Tibial nerve (tissue), 4 donors: ENCODE data around the gene TGFBI. TPM values are rescaled to one million over a fixed set of nuclear protein-coding genes. Genes with fewer than 3 reads are reported as not detected.

Experiments used
- DNase-seq, 2 donors: peaks; one replicate each; pipeline ENCODE4 v3.0.0-alpha.2; 2019; ENCODE audit warnings: low spot score in 2 of 2
- H3K27ac ChIP-seq, 4 donors: fragments of 200-600 bp; sonication (generic) in 3 of 4; one replicate each; pipeline ENCODE4 v1.5.1; 2017 to 2019; ENCODE audit warnings: mild to moderate bottlenecking in 1 of 4
- H3K27me3 ChIP-seq, 2 donors: fragments of 200-600 bp; sonication (generic) in 1 of 2; one replicate each; pipeline versions ENCODE4 v1.5.1 to v1.6.0; 2017 to 2019
- H3K36me3 ChIP-seq, 3 donors: fragments of 200-600 bp; sonication (generic); one replicate each; pipeline ENCODE4 v1.5.1; 2018 to 2019
- H3K4me1 ChIP-seq, 4 donors: fragments of 200-600 bp; sonication (generic) in 3 of 4; one replicate each; pipeline ENCODE4 v1.5.1; 2017 to 2019
- H3K4me3 ChIP-seq, 4 donors: fragments of 200-600 bp; sonication (generic) in 3 of 4; one replicate each; pipeline ENCODE4 v1.5.1; 2017 to 2019; ENCODE audit warnings: mild to moderate bottlenecking in 1 of 4, moderate library complexity in 1 of 4
- H3K9me3 ChIP-seq, 4 donors: fragments of 200-600 bp; sonication (generic) in 3 of 4; one replicate each; pipeline ENCODE4 v1.5.1; 2017 to 2019
- CTCF ChIP-seq, 5 experiments: fragments of 200-600 bp in 3 of 5; fragments of 450-650 bp in 2 of 5; sonication (generic) in 3 of 5; IDR thresholded peaks; one replicate each; pipeline ENCODE4 v1.5.1; 2016 to 2019; ENCODE audit warnings: antibody characterized with exemption in 5 of 5, mild to moderate bottlenecking in 3 of 5, moderate library complexity in 2 of 5
- EP300 ChIP-seq, 2 donors: sonication (generic); formaldehyde crosslinking; IDR thresholded peaks; one replicate each; pipeline ENCODE4 v1.6.1; 2017; ENCODE audit warnings: antibody characterized with exemption in 2 of 2, mild to moderate bottlenecking in 1 of 2
- POLR2A ChIP-seq, 2 donors: fragments of 450-650 bp; IDR thresholded peaks; one replicate each; pipeline ENCODE4 v1.6.1; 2017; ENCODE audit warnings: antibody characterized with exemption in 2 of 2, mild to moderate bottlenecking in 2 of 2, moderate library complexity in 2 of 2
- WGBS, 2 donors: methylation state at CpG; one replicate each; pipeline ENCODE4 v1.1.5; 2018; 5-methylcytosine and 5-hydroxymethylcytosine counted together
- total RNA-seq, 4 donors: library from RNA; depleted of rRNA; stranded (reverse); fragments of >200 nt; gene quantifications; one replicate each; pipeline ENCODE4 v1.1.0, GENCODE V29; 2016

TGFBI gene
- total RNA-seq, 4 donors from 2014 or later = 158 to 291 (median 212) TPM

GRCh38 chr5:136054142-136055019 lies 25.6 kb downstream of the TGFBI start:
- TF ChIP-seq CTCF (IDR thresholded peaks at IDR 0.05) (no peak), EP300 (IDR thresholded peaks at IDR 0.05) (peak in 1 of 2 donors; percentile 41)
- Histone ChIP-seq H3K27me3 (no peaks in the 10 kb centered on the region), H3K4me1 (peaks cover 0 to 55% (median 18%) of the 10 kb centered on the region in 4 donors), H3K27ac (peak overlapping the region in 3 of 4 donors; percentile 2 to 74 (median 68)), H3K9me3 (no peaks in the 10 kb centered on the region), H3K36me3 (peaks cover 0 to 23% (median 0%) of the 10 kb centered on the region in 3 donors), H3K4me3 (no peak overlapping the region)
- 42 to 46% methylated on average over 7 of the region's 7 CpGs for WGBS, 2 donors
- peak in 1 of 2 donors; percentile 41 for DNase-seq

- Histone ChIP-seq H3K9me3 (no peaks in the 10 kb centered on the region), H3K4me1 (peaks cover 0 to 57% (median 18%) of the 10 kb centered on the region in 4 donors), H3K4me3 (no peak overlapping the region), H3K36me3 (peaks cover 0 to 22% (median 0%) of the 10 kb centered on the region in 3 donors), H3K27ac (no peak overlapping the region), H3K27me3 (no peaks in the 10 kb centered on the region)
- WGBS, 2 donors = 64 to 69% methylated on average over 14 of the region's 14 CpGs
- TF ChIP-seq CTCF (IDR thresholded peaks at IDR 0.05) (no peak), POLR2A (IDR thresholded peaks at IDR 0.05) (no peak), EP300 (IDR thresholded peaks at IDR 0.05) (no peak)
- DNase-seq = no peak
Measured at GRCh38 chr5:136055612-136056309, 27.0 kb downstream of the TGFBI start.

- H3K4me1 ChIP-seq = peaks cover 0 to 57% (median 18%) of the 10 kb centered on the region in 4 donors
- H3K4me3 ChIP-seq = no peak overlapping the region
- H3K36me3 ChIP-seq = peaks cover 0 to 27% (median 0%) of the 10 kb centered on the region in 3 donors
- no peak for TF ChIP-seq CTCF (IDR thresholded peaks at IDR 0.05)
- TF ChIP-seq EP300 (IDR thresholded peaks at IDR 0.05) = no peak
- TF ChIP-seq POLR2A (IDR thresholded peaks at IDR 0.05) = no peak
- no peaks in the 10 kb centered on the region for H3K27me3 ChIP-seq
- H3K9me3 ChIP-seq = no peaks in the 10 kb centered on the region
- no peak for DNase-seq
- 82 to 87% methylated on average over 5 of the region's 5 CpGs for WGBS, 2 donors
- H3K27ac ChIP-seq = no peak overlapping the region
Measured at GRCh38 chr5:136056336-136056735, 27.5 kb downstream of the TGFBI start.

GRCh38 chr5:136056771-136057335 lies 28.1 kb downstream of the TGFBI start:
- Histone ChIP-seq H3K9me3 (no peaks in the 10 kb centered on the region), H3K27ac (peak overlapping the region in 2 of 4 donors; percentile 61 to 62), H3K36me3 (peaks cover 0 to 32% (median 0%) of the 10 kb centered on the region in 3 donors), H3K27me3 (no peaks in the 10 kb centered on the region), H3K4me1 (peaks cover 0 to 57% (median 18%) of the 10 kb centered on the region in 4 donors), H3K4me3 (no peak overlapping the region)
- TF ChIP-seq CTCF (IDR thresholded peaks at IDR 0.05) (no peak), EP300 (IDR thresholded peaks at IDR 0.05) (no peak), POLR2A (IDR thresholded peaks at IDR 0.05) (no peak)
- DNase-seq = no peak
- WGBS, 2 donors = 72 to 76% methylated on average over 7 to 8 of the region's 8 CpGs
